H54 (cell line): ENCODE data around the gene COBLL1.

Experiments used
- DNase-seq: peaks from one replicate; pipeline ENCODE4 v3.0.0; 2011; ENCODE audit warnings: low spot score, mixed read lengths; ENCODE audit not compliant: insufficient read length
- FAIRE-seq: peaks from 3 replicates; lab custom pipeline; 2011; peaks lifted over from hg19 to GRCh38; lab: Jason Lieb, UNC
- POLR2A ChIP-seq: IDR thresholded peaks from 2 replicates; pipeline ENCODE4 v1.6.1; 2011; ENCODE audit warnings: low read depth, mild to moderate bottlenecking, low read length

COBLL1 gene

DNA sequence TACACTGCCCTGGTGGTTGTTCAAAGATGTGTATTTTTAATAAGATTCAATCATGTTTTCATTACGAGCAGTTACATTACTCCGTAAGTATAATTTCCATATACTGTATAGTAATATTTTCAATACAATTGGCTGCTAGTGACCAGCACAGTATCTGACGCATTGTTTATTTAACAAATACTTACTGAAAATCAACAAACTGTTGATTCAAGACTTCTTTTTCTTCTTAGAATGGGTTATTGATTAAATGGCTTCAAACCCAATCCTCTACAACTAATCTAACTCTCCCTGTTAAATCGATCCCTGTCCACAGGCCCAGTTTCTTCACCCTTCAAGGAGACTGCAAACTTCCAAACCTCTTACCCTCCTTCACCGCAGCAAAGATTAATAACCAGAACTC, 18.5 kb downstream of the COBLL1 start:
- no peak for TF ChIP-seq POLR2A
- no peak for DNase-seq
- FAIRE-seq = no peak

DNA sequence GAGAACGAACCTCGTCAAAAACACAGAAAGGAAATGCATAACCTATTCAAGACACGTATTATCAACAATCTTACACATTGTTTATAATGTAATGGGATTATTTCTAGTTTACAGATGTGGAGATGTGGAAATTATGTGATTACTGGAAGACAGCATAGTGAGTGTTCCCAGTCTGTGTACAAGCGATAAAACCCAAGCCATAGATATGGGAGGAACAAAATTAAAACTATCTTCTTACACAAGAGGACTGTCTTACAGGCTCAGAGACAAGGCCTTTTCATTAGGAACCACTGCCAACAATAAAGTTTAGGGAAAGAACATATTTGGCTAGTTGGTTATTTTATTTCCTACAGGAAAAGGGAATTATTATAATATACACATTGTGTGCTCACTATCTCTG, 20.3 kb downstream of the COBLL1 start:
- DNase-seq (no peak), FAIRE-seq (no peak)
- no peak for TF ChIP-seq POLR2A

DNA sequence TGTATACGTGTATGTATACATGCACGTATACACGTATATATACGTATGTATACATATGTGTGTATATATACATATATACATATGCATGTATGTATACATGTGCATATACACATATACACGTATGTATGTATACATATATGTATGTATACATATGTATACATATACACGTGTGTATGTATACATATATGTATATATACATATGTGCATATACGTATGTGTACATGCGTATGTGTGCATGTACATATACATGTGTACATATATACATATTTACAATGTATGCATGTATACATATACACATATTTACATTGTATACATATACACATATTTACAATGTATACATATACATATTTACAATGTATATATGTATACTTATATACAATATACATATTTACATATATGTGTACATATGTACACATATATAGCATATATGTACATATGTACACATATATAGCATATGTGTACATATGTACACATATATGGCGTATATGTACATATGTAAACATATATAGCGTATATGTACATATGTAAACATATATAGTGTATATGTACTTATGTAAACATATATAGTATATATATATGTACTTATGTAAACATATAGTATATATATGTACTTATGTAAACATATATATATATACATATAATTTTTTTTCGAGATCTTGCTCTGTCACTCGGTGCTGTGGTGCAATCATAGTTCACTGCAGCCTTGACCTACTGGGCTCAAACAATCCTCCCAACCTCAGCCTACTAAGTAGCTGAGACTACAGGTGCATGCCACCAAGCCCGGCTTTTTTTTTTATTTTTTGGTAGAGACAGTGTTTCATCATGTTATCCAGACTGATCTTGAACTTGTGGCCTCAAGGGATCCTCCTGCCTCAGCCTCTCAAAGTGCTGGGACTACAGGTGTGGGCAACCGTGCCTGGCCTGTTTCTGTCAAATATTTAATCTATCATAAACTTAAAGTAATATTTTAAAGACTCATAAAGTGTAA, 23.2 kb downstream of the COBLL1 start:
- DNase-seq (no peak), FAIRE-seq (no peak)
- no peak for TF ChIP-seq POLR2A

DNA sequence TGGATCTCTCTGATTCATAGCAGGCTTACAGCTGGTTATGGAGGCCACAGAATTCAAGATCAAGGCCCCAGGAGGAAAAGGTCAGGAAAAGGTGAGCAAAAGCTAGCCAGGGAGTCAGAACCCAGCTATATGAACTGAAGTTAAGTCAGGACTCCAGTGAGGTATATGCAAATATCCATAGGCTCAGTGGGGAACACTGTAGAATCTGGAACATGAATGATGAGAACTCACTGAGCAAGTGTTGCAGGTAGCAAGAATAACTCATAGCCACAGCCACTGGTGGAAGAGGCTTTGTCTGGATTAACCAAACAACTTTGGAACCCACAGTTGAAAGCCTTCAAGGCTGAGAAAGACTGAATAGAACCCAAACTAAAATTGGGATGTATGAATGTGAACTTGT, 24.7 kb downstream of the COBLL1 start:
- FAIRE-seq = no peak
- no peak for TF ChIP-seq POLR2A
- DNase-seq = no peak

DNA sequence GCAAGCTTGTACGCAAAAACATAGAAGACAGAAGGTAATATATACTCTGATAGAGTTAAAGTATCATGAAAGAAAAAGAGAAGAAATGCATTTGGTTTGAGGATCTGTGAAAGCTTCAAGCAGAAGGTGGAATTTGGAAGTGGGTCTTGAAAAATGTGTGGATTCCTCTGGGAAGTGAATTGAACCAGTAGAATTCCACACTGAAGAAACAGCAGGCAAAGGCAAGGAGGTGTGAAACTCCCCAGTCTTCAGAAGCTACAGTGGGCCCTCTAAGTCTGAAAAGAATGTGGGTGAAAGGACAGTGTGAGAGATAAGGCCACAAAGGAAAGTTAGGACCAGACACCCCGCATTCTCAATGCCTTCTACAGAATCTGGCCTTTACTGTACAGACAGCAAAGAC, 25.6 kb downstream of the COBLL1 start:
- DNase-seq (no peak), FAIRE-seq (no peak)
- no peak for TF ChIP-seq POLR2A

DNA sequence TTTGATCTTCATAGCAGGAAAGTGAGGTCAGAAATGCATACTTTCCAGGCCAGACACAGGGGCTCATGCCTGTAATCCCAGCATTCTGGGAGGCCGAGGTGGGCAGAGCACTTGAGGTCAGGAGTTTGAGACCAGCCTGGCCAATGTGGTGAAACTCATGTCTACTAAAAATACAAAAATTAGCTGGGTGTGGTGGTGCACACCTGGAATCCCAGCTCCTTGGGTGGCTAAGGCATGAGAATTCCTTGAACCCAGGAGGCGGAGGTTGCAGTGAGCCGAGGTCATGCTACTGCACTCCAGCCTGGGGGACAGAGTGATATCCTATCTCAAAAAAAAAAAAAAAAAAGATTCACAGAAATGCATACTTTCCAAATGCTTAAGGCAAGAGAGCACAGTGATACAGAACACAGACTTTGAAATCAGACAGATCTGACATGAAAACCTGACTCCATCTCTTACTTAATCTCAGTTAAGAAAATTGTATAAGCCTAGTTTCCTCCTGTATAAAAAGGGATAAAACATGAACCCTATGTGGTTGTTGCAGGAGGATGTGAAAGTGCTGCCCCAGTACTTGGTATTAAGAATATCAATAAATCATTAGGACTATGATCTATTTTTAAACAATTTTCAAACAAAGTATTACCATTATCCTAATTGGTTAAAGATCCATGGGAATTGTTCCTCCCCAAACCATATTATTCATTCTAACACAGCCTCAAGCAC, 26.4 kb downstream of the COBLL1 start:
- TF ChIP-seq POLR2A = no peak
- DNase-seq (no peak), FAIRE-seq (no peak)

DNA sequence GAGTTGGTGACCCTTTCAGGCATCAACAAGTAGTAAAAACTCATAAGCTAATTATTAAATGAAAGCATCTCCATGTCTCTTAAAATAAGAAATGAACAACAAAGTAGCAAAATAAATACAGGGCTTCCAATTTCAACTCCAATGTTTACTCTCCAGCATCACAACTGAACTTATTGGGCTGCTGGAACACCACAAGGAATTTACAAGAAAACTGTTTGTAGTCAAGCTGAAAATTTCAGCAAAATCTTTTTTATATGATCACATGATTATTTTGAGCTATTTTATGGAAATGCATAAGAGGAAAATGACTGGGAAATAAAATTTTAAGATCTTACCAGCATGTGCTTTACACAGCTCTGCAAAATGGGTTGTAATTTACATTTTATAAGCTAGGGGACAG, 28.1 kb downstream of the COBLL1 start:
- no peak for FAIRE-seq
- no peak for DNase-seq
- TF ChIP-seq POLR2A = no peak

DNA sequence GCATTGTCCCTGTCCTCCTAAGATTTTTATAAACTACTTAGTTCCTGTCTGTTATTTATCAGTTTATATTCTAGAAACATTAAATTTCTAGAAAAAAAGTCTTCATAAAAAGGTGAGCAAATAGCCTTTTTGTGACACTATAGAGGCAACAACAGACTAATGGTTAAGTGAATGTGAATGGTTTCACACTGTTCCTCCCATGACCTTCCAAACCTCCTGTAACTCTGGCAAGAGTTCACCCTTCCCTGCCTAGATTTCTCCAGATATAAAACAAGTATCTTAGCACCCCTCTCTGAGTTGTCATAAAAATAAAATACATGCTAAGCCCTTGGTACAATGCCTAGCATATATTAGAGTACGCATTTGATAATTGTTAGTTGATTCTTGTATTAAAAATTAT, 29.2 kb downstream of the COBLL1 start:
- no peak for DNase-seq
- TF ChIP-seq POLR2A = no peak
- FAIRE-seq = no peak

DNA sequence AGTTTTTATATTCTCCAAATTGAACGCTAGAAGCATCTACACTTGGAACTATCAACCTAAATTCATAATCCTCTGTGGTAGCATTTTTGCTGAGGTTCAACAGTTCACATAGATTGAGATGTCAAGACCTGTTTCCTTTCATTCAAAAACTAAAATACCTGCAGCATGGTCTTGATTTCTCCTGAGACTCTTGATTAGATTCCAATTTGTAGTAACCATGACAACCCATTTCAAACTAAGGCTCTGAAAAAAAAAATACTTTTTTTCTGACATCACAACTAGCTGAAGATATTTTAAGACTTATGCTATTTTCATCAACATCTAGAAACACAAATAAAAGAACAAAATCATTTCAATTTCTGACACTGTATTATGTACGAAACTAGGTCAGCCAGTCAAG, 29.8 kb downstream of the COBLL1 start:
- FAIRE-seq (peak; percentile 6), DNase-seq (no peak)
- TF ChIP-seq POLR2A = no peak

DNA sequence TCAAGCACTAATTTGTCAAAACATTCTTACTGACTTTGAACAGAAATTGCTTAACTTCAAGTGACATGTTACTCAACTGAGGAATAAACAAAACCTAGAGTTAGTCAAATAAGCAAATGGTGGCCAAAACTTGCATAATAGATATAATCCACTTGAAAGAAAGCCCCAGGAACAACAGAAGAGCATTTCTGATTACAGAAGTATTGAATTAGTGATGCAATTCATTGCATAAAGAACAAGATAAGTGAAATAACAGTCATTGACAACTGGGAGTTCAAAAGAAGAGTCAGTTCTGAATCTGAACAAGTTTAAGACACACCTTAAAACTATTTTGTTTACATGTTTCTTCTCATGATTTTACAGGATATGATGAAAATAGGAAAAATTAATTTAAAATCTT, 30.8 kb downstream of the COBLL1 start:
- DNase-seq (no peak), FAIRE-seq (no peak)
- TF ChIP-seq POLR2A = no peak

DNA sequence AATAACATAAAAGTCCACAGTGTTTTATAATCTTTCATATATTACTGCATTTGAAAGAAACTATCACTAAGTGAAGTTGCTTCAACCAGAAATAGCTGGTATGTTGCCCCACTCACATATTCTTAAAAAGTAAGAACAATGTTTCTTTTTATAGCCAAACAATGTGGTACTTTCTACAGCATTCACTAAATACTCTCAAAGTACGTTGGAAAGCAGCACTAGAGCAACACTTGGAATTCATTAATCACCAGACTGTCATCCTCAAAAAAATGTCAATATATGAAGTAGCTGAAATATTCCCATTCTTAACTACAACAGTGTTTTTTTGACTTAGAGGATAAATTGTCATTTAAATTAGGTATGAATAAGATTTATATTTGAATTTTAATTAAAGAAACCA, 32.8 kb downstream of the COBLL1 start:
- FAIRE-seq (no peak), DNase-seq (no peak)
- TF ChIP-seq POLR2A = no peak

DNA sequence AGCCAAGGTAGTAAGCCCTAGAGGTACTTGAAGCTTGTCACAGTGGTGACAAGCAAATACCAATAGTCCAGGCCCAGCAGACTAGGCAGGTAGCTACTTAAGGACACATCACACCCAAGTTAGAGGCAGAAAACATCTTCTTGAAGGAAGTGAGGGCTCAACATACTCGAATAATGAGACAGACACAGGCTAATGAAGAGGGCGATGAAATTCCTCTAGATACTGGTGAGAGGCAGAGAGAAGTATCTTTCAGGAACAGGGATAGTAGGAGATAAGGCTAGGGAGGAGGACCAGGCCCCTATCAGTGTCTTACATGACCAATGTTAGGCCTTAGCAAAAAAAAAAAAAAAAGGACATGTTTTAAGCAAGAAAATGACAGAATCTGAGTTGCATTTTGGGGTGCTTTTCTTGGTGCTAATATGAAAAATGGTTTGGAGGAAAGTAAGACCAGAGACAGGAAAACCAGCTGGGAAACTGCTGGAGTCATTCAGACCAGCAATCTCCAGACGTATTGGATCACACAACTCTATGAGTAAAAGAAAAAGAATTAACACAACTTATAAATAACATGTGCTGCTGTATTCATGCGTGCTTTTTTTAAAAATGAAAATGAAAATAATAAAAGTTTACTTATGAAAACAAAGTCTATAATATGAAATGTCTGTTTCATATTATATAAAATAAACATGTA, 37.7 kb downstream of the COBLL1 start:
- no peak for DNase-seq
- FAIRE-seq = no peak
- no peak for TF ChIP-seq POLR2A

DNA sequence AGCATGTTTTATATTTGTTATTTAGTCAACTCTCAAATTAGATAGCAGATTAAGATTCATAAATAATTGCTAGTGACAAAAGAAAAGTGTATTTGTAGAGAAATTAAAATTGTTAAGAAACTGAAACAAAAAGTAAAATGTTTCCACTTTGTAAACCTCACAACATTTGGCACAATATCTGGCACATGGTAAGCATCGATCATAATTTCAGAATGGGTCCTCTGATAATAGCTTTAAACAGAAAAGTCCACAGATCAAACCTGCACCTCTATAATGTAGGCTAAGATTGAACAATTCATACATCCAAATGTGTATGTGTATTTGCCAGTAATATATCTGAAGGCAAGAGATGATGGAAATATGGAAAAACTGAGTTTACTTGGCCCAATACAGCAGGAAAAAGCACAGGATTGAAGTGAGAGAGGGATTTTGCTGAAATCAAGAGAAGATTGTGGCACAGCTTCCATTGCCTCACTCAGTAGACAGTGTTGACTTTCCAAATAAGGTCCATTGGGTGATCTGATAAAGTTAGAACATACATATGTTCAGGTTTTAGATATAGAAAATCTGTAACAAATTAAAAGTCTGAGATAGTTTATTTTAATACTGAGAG, 39.4 kb downstream of the COBLL1 start:
- FAIRE-seq (no peak), DNase-seq (no peak)
- no peak for TF ChIP-seq POLR2A
